Measurements from ENCODE around the gene PLXNC1.

PLXNC1 gene

GRCh38 chr12:94183708-94184379, 35.5 kb downstream of the PLXNC1 start:
- TF ChIP-seq, protein P1, sequence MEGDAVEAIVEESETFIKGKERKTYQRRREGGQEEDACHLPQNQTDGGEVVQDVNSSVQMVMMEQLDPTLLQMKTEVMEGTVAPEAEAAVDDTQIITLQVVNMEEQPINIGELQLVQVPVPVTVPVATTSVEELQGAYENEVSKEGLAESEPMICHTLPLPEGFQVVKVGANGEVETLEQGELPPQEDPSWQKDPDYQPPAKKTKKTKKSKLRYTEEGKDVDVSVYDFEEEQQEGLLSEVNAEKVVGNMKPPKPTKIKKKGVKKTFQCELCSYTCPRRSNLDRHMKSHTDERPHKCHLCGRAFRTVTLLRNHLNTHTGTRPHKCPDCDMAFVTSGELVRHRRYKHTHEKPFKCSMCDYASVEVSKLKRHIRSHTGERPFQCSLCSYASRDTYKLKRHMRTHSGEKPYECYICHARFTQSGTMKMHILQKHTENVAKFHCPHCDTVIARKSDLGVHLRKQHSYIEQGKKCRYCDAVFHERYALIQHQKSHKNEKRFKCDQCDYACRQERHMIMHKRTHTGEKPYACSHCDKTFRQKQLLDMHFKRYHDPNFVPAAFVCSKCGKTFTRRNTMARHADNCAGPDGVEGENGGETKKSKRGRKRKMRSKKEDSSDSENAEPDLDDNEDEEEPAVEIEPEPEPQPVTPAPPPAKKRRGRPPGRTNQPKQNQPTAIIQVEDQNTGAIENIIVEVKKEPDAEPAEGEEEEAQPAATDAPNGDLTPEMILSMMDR (IDR thresholded peaks at IDR 0.05): no peak
- Histone ChIP-seq H3K27me3 (no peaks in the 10 kb centered on the region), H3K9me3 (no peaks in the 10 kb centered on the region), H3K4me3 (ENCODE audit: low read depth in 1 of 2, low read length in 1 of 2) (no peak overlapping the region), H3K27ac (peak overlapping the region; percentile 0), H3K36me3 (peaks cover 71% of the 10 kb centered on the region), H3K4me1 (ENCODE audit: control insufficient read depth in 1 of 2, insufficient read depth in 1 of 2, low read depth in 1 of 2, low read length in 1 of 2) (peaks cover 29 to 30% of the 10 kb centered on the region in 2 experiments)

GRCh38 chr12:94184995-94185719, 36.8 kb downstream of the PLXNC1 start:
- TF ChIP-seq, protein P1 (IDR thresholded peaks at IDR 0.05): no peak
- H3K9me3 ChIP-seq: no peaks in the 10 kb centered on the region
- peaks cover 17 to 20% of the 10 kb centered on the region in 2 experiments for H3K4me1 ChIP-seq (ENCODE audit: control insufficient read depth in 1 of 2, insufficient read depth in 1 of 2, low read depth in 1 of 2, low read length in 1 of 2)
- peak overlapping the region; percentile 25 for H3K27ac ChIP-seq
- H3K27me3 ChIP-seq: no peaks in the 10 kb centered on the region
- H3K36me3 ChIP-seq: peaks cover 84% of the 10 kb centered on the region
- no peak overlapping the region for H3K4me3 ChIP-seq (ENCODE audit: low read depth in 1 of 2, low read length in 1 of 2)

DNA sequence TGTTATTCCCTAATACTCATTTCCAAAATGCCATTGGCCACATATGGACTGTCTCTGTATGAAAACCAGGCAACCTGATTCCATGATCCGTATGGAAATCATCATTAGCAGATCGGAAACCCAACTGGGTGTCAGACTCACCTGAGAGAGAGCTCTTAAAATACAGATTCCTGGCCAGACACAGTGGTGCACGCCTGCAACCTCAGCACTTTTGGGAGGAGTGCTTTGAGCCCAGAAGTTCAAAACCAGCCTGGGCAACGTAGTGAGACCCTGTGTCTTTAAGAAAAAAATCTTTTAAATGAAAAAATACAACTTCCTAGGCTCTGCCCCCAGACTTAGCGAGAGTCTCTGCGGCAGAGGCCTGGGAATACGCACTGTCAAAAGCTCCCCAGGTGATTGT, 37.4 kb downstream of the PLXNC1 start:
- H3K9me3 ChIP-seq: no peaks in the 10 kb centered on the region
- peaks cover 91% of the 10 kb centered on the region for H3K36me3 ChIP-seq
- H3K27ac ChIP-seq: peak overlapping the region; percentile 13
- H3K27me3 ChIP-seq: no peaks in the 10 kb centered on the region
- peaks cover 10 to 13% of the 10 kb centered on the region in 2 experiments for H3K4me1 ChIP-seq (ENCODE audit: control insufficient read depth in 1 of 2, insufficient read depth in 1 of 2, low read depth in 1 of 2, low read length in 1 of 2)
- no peak overlapping the region for H3K4me3 ChIP-seq (ENCODE audit: low read depth in 1 of 2, low read length in 1 of 2)
- TF ChIP-seq, protein P1 (IDR thresholded peaks at IDR 0.05): no peak

- Histone ChIP-seq H3K9me3 (no peaks in the 10 kb centered on the region), H3K4me1 (ENCODE audit: control insufficient read depth in 1 of 2, insufficient read depth in 1 of 2, low read depth in 1 of 2, low read length in 1 of 2) (peaks cover 3 to 6% of the 10 kb centered on the region in 2 experiments), H3K27ac (peak overlapping the region; percentile 13), H3K4me3 (ENCODE audit: low read depth in 1 of 2, low read length in 1 of 2) (no peak overlapping the region), H3K36me3 (peaks cover 96% of the 10 kb centered on the region), H3K27me3 (no peaks in the 10 kb centered on the region)
- TF ChIP-seq, protein P1 (IDR thresholded peaks at IDR 0.05): no peak
Measured at GRCh38 chr12:94186278-94187241, 38.2 kb downstream of the PLXNC1 start.

- no peaks in the 10 kb centered on the region for H3K9me3 ChIP-seq
- no peaks in the 10 kb centered on the region for H3K27me3 ChIP-seq
- peak overlapping the region; percentile 49 for H3K27ac ChIP-seq
- H3K4me3 ChIP-seq (ENCODE audit: low read depth in 1 of 2, low read length in 1 of 2): no peak overlapping the region
- H3K36me3 ChIP-seq: peaks cover 96% of the 10 kb centered on the region
- peaks cover 0 to 4% of the 10 kb centered on the region in 2 experiments for H3K4me1 ChIP-seq (ENCODE audit: control insufficient read depth in 1 of 2, insufficient read depth in 1 of 2, low read depth in 1 of 2, low read length in 1 of 2)
- TF ChIP-seq, protein P1 (IDR thresholded peaks at IDR 0.05): no peak
Measured at GRCh38 chr12:94187361-94187760, 39.0 kb downstream of the PLXNC1 start.

Measured in neutrophil (primary cell).